Measurements from ENCODE around the gene BSN. TPM values are rescaled to one million over a fixed set of nuclear protein-coding genes. Genes with fewer than 3 reads are reported as not detected.

Gene BSN
- total RNA-seq, 1 experiment from 2014 or later: 0.37 TPM

GRCh38 chr3:49563040-49563578, 8.8 kb downstream of the BSN start:
- no peaks in the 10 kb centered on the region for H3K36me3 Mint-ChIP-seq (ENCODE audit: insufficient read depth, unreplicated experiment)
- intact Hi-C loops (cut with micrococcal nuclease): no loop called here
- peaks cover 6% of the 10 kb centered on the region for H3K4me1 Mint-ChIP-seq (ENCODE audit: insufficient read depth, unreplicated experiment)
- H3K27me3 Mint-ChIP-seq (ENCODE audit: insufficient read depth, unreplicated experiment): peaks cover 43% of the 10 kb centered on the region
- no peak overlapping the region for H3K4me3 Mint-ChIP-seq (ENCODE audit: unreplicated experiment)
- no peak for DNase-seq (ENCODE audit: unreplicated experiment)
- CTCF ChIA-PET: interaction anchor here (0.6 to 1.2 kb wide), 3 partner anchors 26 to 683 kb away, joined by 3 to 4 read pairs (median 4); no protein-coding TSS in a partner anchor
- no peak overlapping the region for H3K27ac Mint-ChIP-seq (ENCODE audit: low read depth, unreplicated experiment)
- POLR2A ChIA-PET: no interaction called here
- no peak for TF ChIP-seq CTCF (IDR thresholded peaks at IDR 0.05; ENCODE audit: unreplicated experiment)
- no TSS peak for BruUV-seq (replicated peaks)
- peaks cover 8% of the 10 kb centered on the region for H3K9me3 Mint-ChIP-seq (ENCODE audit: unreplicated experiment)

- Mint-ChIP-seq H3K27me3 (ENCODE audit: insufficient read depth, unreplicated experiment) (peaks cover 37% of the 10 kb centered on the region), H3K27ac (ENCODE audit: low read depth, unreplicated experiment) (no peak overlapping the region), H3K4me3 (ENCODE audit: unreplicated experiment) (no peak overlapping the region), H3K36me3 (ENCODE audit: insufficient read depth, unreplicated experiment) (no peaks in the 10 kb centered on the region), H3K9me3 (ENCODE audit: unreplicated experiment) (peaks cover 8% of the 10 kb centered on the region), H3K4me1 (ENCODE audit: insufficient read depth, unreplicated experiment) (peaks cover 6% of the 10 kb centered on the region)
- no TSS peak for BruUV-seq (replicated peaks)
- TF ChIP-seq CTCF (IDR thresholded peaks at IDR 0.05; ENCODE audit: unreplicated experiment): no peak
- ChIA-PET POLR2A (no interaction called here), CTCF (interaction anchor here (0.6 to 1.2 kb wide), 2 partner anchors 108 to 683 kb away, joined by 3 to 4 read pairs; no protein-coding TSS in a partner anchor)
- no peak for DNase-seq (ENCODE audit: unreplicated experiment)
- intact Hi-C loops (cut with micrococcal nuclease): no loop called here
Measured at GRCh38 chr3:49563766-49564165, 9.5 kb downstream of the BSN start.

GRCh38 chr3:49566312-49566711, 12.0 kb downstream of the BSN start:
- Mint-ChIP-seq H3K36me3 (ENCODE audit: insufficient read depth, unreplicated experiment) (no peaks in the 10 kb centered on the region), H3K9me3 (ENCODE audit: unreplicated experiment) (no peaks in the 10 kb centered on the region), H3K4me3 (ENCODE audit: unreplicated experiment) (no peak overlapping the region), H3K27ac (ENCODE audit: low read depth, unreplicated experiment) (no peak overlapping the region), H3K27me3 (ENCODE audit: insufficient read depth, unreplicated experiment) (peaks cover 24% of the 10 kb centered on the region), H3K4me1 (ENCODE audit: insufficient read depth, unreplicated experiment) (peaks cover 6% of the 10 kb centered on the region)
- TF ChIP-seq CTCF (IDR thresholded peaks at IDR 0.05; ENCODE audit: unreplicated experiment): peak; percentile 45
- intact Hi-C loops (cut with micrococcal nuclease): loop anchor here (1.0 kb wide), 1 partner anchor 105 kb away; no protein-coding TSS in a partner anchor
- DNase-seq (ENCODE audit: unreplicated experiment): peak; percentile 16
- ChIA-PET CTCF (interaction anchor here (1.5 kb wide), 1 partner anchor 27 kb away, joined by 4 read pairs; no protein-coding TSS in a partner anchor), POLR2A (no interaction called here)
- BruUV-seq (replicated peaks): no TSS peak

- H3K36me3 Mint-ChIP-seq (ENCODE audit: insufficient read depth, unreplicated experiment): no peaks in the 10 kb centered on the region
- TF ChIP-seq CTCF (IDR thresholded peaks at IDR 0.05; ENCODE audit: unreplicated experiment): no peak
- DNase-seq (ENCODE audit: unreplicated experiment): peak; percentile 18
- CTCF ChIA-PET: interaction anchor here (0.6 to 1.1 kb wide), 3 partner anchors 19 to 482 kb away, joined by 3 read pairs; no protein-coding TSS in a partner anchor
- H3K4me1 Mint-ChIP-seq (ENCODE audit: insufficient read depth, unreplicated experiment): peaks cover 6% of the 10 kb centered on the region
- no TSS peak for BruUV-seq (replicated peaks)
- peaks cover 17% of the 10 kb centered on the region for H3K27me3 Mint-ChIP-seq (ENCODE audit: insufficient read depth, unreplicated experiment)
- H3K27ac Mint-ChIP-seq (ENCODE audit: low read depth, unreplicated experiment): no peak overlapping the region
- POLR2A ChIA-PET: interaction anchor here (0.7 kb wide), 1 partner anchor 9 kb away, joined by 5 read pairs; no protein-coding TSS in a partner anchor
- intact Hi-C loops (cut with micrococcal nuclease): no loop called here
- H3K9me3 Mint-ChIP-seq (ENCODE audit: unreplicated experiment): no peaks in the 10 kb centered on the region
- H3K4me3 Mint-ChIP-seq (ENCODE audit: unreplicated experiment): no peak overlapping the region
Measured at GRCh38 chr3:49567406-49567805, 13.1 kb downstream of the BSN start.
